GM19438 (cell line): ENCODE measurements around the gene FADS3.

Experiments
- ATAC-seq: cut with Tn5 transposase; IDR thresholded peaks from one replicate; pipeline ENCODE4 v1.9.1; 2021; ENCODE audit warnings: low read depth; ENCODE audit not compliant: unreplicated experiment

Gene FADS3

DNA sequence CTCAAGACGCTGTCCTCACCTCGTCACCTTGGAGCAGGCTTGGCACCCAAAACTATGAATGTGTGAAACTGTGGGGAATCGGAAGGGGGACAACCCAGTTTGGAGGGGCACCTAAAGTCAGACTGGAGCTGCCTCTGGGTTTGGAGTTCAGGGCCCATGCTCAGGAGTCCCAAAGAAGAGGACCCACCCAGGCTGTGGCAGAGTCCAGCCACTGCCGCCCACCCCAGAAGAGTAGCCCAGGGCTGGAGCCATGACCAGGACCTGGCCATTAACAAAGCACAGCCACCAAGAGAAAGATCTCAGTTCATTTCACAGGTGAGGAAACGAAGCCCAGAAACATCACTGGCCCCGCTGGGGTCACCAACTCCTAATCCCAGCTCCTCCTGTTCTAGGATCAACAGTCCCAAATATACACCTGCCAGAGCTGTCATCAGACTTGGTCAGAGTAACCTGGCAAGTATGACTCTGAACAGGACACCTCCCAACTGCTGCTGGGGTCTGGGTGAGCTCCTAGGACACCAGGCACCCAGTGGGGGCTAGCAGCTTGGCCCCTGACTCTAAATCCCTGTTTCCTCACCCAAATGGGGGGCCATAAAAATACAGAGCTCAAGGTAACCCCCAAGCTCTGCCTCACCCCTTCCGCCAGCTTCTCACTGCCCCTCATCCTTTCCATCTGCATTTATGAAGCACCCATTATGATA is 23.3 kb upstream of the FADS3 start:
- no peak for ATAC-seq

- ATAC-seq = no peak
These were observed 22.5 kb upstream of the FADS3 start for GRCh38 chr11:61913699-61914395.

- ATAC-seq = no peak
These were observed 21.8 kb upstream of the FADS3 start for GRCh38 chr11:61912991-61913698.

DNA sequence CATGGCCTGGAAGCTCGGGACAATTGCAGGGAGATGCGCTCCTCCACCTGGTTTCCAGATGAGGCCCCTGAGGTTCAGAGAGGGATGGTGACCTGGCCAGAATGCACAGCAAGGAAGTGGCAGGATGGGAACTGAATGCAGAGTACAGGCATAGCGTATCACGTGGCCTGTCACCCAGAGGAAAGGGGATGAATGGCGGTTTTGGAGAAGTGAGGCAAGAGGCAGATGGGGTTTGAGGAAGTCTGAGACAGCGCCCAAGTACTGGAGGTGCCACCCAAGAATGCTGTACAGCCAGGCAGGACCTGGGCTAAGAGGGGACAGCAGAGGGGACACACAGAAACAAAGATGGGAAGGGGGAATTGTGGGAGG is 21.2 kb upstream of the FADS3 start:
- ATAC-seq = no peak

DNA sequence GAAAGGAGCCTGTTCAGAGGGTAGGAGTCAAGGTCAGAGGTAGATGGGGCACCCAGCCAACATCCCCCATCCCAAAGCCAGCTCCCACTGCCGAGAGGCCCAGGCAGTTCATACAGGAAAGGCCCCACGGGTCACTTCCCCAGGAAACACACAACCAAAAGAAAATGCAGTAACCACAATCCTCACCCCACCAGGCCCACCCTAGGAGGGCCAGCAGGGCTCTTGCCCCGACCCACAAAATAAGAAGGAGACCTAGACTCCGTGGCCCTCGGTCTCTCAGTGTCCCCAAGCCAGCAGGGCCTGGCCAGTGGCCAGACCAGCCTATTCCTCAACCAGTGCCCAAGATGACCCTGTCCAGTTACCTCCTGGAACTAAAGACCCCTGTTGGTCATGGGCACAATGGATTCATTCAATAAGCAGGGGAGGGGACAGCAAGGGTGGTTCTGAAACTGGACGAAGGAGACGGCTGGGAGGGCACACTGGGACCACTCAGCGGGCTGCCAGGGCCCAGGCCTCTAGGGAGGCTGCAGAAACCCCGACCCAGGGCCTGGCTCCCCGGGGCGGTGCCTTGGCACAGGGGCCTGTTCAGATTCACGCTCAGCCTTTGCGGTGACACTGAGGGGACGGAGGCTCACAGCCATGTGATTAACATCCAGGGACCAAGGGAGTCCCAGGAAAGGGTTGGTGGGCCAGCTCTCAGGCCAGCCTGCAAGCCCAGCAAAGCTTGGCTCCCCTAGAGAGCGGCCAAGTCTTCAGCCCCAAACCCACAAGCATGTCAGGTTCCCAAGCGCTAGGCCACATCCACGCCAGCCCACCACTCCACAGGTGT is 20.6 kb upstream of the FADS3 start:
- ATAC-seq = no peak

DNA sequence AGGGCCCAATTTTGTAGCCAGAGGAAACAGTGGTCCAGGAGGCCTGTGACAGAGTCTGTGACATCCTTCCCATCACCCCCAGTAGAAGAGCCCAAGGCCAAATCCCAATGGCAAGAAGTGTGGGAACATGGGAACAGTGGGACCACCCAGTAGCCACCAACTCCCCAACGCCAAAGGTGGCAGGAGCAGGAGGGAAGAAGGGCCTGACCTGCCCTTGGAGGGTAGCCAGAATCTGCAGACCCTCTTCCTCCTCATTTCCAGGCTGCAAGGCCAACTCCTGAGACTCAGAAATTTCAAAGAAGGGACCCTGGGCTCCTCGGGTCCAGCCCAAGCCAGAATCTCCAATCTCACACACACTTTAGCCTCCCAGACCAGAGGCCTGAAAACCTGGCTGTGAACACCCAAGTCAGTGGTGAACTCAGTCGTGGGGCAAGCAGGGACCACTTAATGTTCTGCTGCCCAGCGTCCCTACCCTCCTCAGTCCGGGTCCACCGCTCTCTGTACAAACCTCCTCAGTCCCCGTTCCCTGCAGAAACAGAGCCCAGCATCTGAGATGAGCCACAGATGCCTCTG is 19.9 kb upstream of the FADS3 start:
- no peak for ATAC-seq

- ATAC-seq = no peak
These were observed 19.1 kb upstream of the FADS3 start for GRCh38 chr11:61910187-61911127.

- no peak for ATAC-seq
These were observed 17.5 kb upstream of the FADS3 start for GRCh38 chr11:61908730-61909316.

DNA sequence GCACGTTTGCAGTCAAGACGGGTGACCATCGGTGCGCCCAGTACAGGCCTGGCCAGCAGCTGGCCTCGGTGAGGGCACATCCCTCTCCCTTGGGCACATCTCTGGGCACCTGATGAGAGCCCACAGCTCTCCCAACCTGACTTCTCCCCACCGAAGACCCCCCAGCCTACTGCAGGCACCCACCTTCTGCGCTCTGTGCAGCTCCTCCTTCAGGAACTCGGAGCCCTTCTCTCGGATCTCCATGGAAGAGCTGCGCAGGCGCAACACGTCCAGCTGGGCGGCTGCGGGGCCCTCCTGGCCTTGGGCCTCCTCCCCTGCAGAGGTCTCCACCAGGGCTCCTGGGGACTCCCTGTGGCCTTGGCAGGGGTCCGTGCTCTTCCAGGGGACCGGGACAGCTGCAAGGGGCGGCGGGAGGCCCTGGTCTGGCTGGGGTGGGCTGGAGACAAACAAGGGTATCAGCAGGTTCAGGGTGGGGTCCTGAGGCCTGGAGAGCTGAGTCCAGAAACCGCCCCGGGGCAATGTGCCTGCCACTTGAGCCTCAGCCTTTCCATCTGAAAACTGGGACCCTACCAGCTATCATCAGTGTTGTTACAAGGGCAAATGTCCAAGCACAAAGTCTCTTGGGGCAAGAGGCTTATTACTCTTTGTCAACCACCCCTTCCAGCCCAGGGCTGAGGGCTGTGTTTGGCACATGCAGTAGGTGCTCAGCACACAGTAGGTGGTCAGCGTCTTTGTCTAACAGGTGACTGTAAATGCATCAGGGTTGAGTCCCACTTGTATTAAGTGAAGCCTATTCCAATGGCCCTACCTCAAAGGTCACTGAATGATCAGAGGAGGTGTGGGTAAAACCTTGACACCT is 16.8 kb upstream of the FADS3 start:
- ATAC-seq = no peak

- no peak for ATAC-seq
These were observed 15.9 kb upstream of the FADS3 start for GRCh38 chr11:61907282-61907681.

- no peak for ATAC-seq
These were observed 15.2 kb upstream of the FADS3 start for GRCh38 chr11:61906522-61906909.

DNA sequence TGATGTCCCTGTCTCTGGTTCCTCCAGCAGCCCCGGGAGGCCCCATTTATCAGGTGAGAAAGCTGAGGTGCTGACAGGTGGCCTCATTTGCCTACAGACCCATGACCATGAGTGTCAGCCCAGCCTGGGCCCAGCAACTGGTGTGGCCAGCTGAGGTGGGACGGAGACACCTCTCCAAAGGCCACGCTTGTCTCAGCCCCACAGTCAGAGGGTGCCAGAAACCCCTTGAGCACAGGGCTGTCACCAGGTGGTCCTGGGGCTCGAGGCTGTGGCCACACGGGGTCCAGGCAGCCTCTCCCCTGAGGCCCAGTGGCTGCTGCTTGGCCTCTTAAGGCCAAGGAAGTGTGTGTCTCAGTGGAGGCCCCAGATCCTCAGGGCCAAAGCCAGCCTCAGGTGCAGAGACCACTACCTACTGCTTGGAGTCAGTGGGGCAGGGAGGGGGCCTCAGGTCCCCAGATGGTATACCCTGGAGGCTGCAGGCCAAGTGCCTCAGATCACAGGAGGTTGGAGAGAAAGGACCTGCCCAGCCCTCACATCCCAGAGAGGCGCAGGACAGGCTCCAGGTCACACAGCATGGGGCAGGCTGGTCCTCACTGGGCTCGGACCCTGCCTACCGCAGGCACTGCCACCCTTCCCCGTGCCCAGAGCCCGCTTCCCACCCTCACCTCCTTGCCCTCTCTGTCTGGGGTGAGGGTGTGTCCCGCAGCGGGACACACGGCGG is 14.6 kb upstream of the FADS3 start:
- ATAC-seq = no peak

- ATAC-seq = no peak
These were observed 13.8 kb upstream of the FADS3 start for GRCh38 chr11:61905067-61905696.

- no peak for ATAC-seq
These were observed 13.2 kb upstream of the FADS3 start for GRCh38 chr11:61904539-61905048.

GRCh38 chr11:61903845-61904244 is 12.5 kb upstream of the FADS3 start:
- no peak for ATAC-seq

DNA sequence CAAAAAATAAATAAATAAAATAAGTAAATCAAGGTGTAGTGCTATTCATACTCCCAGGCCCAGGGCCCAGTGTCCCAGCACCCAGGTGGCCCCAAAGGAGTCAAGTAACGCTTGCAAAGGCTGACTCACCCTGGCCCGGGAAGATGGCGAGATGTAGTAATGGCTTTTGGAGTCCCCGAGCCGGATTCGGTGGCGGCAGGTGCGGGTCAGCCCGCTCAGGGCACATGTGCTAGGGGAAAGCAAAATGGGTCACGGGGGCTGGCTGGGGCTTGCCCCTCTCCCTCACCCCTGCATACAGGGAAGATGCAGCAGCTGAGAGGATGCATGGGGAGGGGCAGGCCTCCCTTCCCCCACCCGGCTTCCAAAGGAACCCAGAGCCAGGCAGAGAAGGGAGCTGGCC is 11.0 kb upstream of the FADS3 start:
- no peak for ATAC-seq

DNA sequence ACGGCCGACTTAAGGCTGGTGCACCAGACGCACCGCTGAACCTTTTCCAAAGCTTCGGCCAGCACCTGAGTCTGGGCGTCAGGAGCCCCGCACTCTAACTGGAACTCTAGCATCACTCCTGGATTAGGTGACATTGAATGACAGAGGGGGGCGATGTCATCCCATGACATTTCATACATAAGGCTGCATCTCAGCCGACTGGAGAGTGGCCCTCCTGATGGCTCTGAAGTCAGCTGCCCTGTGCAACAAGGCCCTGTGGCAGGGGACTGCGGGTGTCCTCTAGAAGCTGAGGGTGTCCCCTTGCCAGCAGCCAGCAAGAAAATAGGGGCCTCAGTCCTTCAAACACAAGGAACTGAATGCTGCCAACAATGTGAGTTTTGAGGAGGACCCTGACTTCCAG is 10.1 kb upstream of the FADS3 start:
- ATAC-seq = no peak
